ENCODE results near the gene ENTPD7.
"Not testable (repeated sequence)": the region's sequence is repeated elsewhere in the genome, so short reads cannot be mapped to it uniquely, and the experiment has no call there.

ENTPD7 gene, protein sequence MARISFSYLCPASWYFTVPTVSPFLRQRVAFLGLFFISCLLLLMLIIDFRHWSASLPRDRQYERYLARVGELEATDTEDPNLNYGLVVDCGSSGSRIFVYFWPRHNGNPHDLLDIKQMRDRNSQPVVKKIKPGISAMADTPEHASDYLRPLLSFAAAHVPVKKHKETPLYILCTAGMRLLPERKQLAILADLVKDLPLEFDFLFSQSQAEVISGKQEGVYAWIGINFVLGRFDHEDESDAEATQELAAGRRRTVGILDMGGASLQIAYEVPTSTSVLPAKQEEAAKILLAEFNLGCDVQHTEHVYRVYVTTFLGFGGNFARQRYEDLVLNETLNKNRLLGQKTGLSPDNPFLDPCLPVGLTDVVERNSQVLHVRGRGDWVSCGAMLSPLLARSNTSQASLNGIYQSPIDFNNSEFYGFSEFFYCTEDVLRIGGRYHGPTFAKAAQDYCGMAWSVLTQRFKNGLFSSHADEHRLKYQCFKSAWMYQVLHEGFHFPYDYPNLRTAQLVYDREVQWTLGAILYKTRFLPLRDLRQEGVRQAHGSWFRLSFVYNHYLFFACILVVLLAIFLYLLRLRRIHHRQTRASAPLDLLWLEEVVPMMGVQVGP

DNA sequence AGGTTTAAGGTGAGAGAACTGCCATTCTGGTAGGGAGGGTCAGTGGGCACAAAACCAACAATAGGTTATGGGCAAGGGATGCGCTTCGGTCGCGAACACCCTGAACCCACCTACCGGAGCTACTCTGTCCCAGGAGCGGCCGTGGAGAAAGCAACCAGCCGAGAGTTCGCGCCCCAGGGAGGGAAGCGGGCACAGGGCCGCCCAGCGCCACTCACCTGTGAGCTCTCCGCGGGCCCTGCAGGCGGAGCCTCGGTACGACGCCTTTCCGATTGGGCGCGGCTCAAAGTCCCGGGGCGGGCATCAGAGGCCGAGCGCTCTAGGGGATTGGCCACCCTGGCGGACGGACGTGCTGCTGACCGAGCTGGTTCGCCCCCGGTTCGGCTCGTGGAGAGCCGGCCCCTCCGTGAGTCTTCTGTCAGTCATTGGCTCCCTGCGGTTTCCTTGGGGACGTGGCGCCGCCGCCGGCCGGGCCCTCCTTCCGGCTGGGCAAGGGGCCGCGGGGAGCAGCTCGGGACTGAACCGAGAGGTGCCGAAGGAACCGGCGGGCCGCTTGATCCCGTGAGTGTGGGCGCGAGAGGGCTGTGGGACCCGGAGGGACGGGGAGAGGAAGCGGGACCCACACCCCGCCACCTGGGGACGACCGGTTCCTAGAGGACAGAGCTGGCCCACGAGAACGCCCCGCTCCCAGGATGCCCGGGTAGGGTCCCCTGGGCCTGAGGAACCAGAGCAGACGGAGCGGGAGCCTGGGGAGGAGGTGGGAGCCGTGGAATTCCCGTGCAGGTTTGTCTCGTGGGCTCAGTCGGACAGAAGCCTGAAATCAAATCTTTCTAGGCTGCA is at the start of gene ENTPD7:
Gene ENTPD7, plus strand, starts transcription at position 479 of the 837 bp plus-strand sequence. CDS start 448 bp downstream, outside the sequence.
- H3K27ac ChIP-seq, result peak within 1 kb of the TSS; percentile 49 to 93 (median 84)
- peak within 1 kb of the TSS; percentile 66 to 83 (median 77) for H3K4me3 ChIP-seq

- H3K4me3 ChIP-seq, result no peak overlapping the region
- no peak overlapping the region for H3K27ac ChIP-seq
Observed at GRCh38 chr10:99610221-99610620, 49.1 kb upstream of the ENTPD7 start.

DNA sequence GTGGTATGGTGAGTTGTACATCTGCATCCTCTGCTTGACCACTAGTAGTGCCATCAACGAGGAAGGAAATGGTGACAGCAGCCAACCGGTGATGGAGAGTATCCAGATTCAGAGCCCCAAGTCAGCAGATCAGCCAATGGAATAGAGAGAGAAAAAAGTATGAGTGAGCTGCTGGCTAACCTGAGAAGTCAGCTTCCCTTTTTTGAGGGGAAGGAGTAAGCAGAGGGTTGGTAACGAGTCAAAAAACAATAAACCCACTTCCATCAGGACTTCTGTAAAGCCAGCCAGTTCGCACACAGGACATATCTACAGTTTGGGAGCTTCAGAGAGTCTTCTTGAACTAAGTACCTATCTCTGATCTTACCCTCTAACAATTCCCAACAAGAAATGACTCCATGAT is 48.0 kb upstream of the ENTPD7 start:
- no peak overlapping the region for H3K27ac ChIP-seq

GRCh38 chr10:99612167-99612831 is 47.0 kb upstream of the ENTPD7 start:
- H3K27ac ChIP-seq, result no peak overlapping the region
- H3K4me3 ChIP-seq, result no peak overlapping the region

More for the DNA sequence above, 48.0 kb upstream of the ENTPD7 start:
- no peak overlapping the region for H3K4me3 ChIP-seq

- H3K4me3 ChIP-seq, result no peak overlapping the region
- no peak overlapping the region for H3K27ac ChIP-seq
Observed at GRCh38 chr10:99615426-99615825, 43.9 kb upstream of the ENTPD7 start.

DNA sequence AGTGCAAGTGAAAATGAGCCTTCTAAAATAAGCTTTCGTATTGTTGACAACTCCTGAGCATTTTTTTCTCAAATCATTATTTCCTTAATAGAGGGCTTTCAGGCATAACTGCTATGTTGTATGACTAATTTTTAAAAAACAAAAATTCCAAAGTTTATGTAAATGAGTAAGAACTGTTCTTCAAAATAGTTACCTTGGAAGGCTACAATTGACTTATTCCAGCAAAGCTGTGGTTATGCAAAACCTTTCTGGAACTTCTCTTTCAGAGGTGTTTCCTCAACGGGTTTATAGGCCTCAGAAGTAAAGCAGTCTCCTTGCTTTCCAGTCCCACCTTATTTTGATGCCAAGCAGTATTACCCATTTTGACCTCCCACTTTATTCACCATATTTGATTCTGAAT is 41.6 kb upstream of the ENTPD7 start:
- Histone ChIP-seq H3K27ac (peak overlapping the region in 1 of 21 experiments; percentile 95), H3K4me3 (peak overlapping the region in 4 of 7 experiments; percentile 61 to 98 (median 80))

GRCh38 chr10:99619090-99619800 is 40.1 kb upstream of the ENTPD7 start:
- Histone ChIP-seq H3K27ac (peak overlapping the region; percentile 70 to 99 (median 97)), H3K4me3 (peak overlapping the region; percentile 47 to 98 (median 74))

GRCh38 chr10:99619851-99620710 is 39.2 kb upstream of the ENTPD7 start, which contains the start of gene SLC25A28:
TSS of gene SLC25A28 (minus strand) at chr10:99620439. CDS start at chr10:99620335, 104 bp downstream.
- Histone ChIP-seq H3K4me3 (peak within 1 kb of the TSS; percentile 47 to 98 (median 78)), H3K27ac (peak within 1 kb of the TSS; percentile 84 to 99 (median 97))

DNA sequence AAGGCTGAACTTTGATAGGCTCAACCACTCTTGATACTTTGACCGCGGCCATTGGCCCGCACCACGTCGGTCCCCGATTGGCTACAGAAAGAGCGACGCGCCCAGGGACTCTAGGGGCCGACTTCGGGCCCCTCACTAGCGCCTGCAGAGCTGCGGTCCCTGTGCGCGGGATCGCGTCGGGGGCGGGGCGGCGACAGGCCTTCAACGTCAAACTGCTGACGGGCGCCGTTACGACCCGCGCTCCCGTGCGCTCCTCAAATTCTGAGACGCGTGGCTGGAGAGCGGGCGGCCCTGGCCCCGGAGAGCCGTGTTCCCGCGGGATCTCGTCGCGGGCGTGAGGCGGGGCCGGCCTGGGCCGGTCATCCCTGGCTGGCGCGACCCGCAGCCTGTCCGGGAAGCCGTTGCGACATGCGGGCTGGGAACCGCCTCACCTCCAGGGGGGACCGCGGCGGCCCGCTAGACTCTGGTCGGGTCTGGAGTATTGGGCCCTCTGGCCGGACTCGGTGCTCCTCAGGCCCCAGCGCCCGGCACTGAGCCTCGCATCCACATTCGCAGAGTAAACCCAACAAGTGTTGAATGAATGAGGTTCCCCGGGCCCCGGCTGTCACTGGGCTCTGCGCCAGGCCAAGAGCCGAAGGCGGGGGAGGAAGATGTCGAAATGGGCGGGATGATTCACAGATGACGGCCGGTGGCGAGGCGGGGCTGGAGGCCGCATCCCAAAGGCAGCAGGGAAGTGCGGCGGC is 38.4 kb upstream of the ENTPD7 start:
- Histone ChIP-seq H3K4me3 (peak overlapping the region; percentile 47 to 98 (median 78)), H3K27ac (peak overlapping the region; percentile 84 to 99 (median 97))

GRCh38 chr10:99621454-99622251 is 37.7 kb upstream of the ENTPD7 start:
- Histone ChIP-seq H3K4me3 (peak overlapping the region; percentile 47 to 98 (median 78)), H3K27ac (peak overlapping the region; percentile 84 to 99 (median 97))

- H3K4me3 ChIP-seq, result no peak overlapping the region
- H3K27ac ChIP-seq, result no peak overlapping the region
Observed at GRCh38 chr10:99623919-99624318, 35.4 kb upstream of the ENTPD7 start.

DNA sequence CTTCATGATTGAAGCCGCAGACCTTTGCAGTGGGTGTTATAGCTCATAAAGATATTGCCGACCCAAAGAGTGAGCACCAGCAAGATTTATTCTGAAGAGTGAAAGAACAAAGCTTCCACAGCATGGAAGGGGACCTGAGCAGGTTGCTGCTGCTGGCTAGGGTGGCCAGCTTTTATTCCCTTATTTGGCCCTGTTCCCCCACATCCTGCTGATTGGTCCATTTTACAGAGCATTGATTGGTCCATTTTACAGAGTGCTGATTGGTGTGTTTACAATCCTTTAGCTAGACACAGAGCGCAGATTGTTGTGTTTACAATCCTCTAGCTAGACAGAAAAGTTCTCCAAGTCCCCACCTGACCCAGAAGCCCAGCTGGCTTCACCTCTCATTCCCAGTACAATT is 34.2 kb upstream of the ENTPD7 start:
- not testable (repeated sequence) for H3K27ac ChIP-seq, H3K4me3 ChIP-seq

DNA sequence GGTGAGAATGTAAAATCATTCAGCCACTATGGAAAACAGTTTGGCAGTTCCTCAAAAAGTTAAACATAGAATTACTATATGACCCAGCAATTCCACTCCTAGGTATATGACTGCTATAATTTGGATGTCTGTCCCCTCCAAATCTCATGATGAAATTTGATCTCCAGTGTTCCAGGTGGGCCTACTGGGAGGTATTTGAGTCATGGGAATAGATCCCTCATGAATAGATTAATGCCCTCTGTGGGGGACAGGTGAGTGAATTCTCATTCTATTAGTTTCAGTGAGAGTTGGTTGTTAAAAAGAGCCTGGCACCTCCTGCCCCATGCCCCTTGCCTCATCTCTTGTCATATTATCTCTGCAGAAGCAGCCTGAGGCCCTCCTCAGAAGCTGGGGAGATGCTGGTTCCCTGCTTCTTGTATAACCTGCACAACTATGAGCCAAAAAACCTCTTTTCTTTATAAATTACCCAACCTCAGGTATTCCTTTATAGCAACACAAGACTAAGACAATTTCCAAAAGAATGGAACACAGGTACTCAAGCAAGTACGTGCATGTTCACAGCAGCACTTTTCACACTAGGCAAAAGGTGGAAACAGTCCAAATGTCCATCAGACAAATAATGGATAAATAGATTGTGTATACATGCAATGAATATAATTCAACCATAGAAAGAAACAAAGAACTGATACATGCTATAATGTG is 30.2 kb upstream of the ENTPD7 start:
- no peak overlapping the region for H3K4me3 ChIP-seq
- no peak overlapping the region for H3K27ac ChIP-seq

GRCh38 chr10:99629625-99629978 is 29.7 kb upstream of the ENTPD7 start:
- Histone ChIP-seq H3K27ac (no peak overlapping the region), H3K4me3 (no peak overlapping the region)

DNA sequence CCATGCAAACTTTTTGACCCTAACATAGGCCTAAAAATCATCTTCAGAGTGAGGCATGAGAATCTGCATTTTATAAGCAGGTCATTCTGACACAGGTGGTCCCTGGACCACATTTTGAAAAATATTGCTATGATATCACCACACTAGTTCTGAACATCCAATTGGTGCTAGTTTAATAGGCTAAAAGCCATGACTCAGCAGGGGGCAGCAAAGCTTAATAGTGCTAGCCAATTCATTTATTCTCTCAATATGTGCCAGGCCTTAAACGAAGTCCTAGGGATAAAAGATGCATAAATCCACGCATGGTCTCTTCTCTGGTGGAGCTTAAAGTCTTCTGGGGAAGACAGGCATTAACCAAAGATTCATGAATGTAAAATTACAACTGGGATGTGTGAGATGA is 28.9 kb upstream of the ENTPD7 start:
- Histone ChIP-seq H3K27ac (no peak overlapping the region), H3K4me3 (no peak overlapping the region)

DNA sequence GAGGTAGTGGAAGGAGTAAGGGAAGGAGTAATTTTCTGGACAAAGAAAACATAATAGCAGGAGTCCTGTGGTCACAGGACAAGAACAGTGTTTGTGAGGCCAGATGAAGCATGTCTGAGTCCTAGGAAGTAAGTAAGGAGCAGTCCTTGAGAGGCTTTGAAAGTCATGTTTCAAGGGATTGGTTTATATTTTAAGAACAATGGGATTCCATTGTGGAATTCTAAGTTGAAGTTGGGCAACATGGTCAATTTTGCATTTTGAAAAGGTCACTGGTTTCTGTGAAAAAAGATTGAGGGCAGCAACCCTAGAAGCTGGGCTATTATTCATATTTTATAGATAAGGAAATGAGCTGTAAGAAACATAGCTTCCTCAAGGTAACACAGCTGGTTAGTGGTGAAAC is 28.3 kb upstream of the ENTPD7 start:
- H3K27ac ChIP-seq, result no peak overlapping the region
- H3K4me3 ChIP-seq, result no peak overlapping the region
